H1 (cell line): Measurements from ENCODE around the gene LIPC. TPM values are rescaled to one million over a fixed set of nuclear protein-coding genes. Genes with fewer than 3 reads are reported as not detected.

Source experiments
- CTCF ChIA-PET: fragments of 300-600 bp; sonication (Branson Sonifier 250); formaldehyde crosslinking; loops from one replicate; lab custom pipeline; 2021; ENCODE audit not compliant: partially characterized antibody; lab: Charles Lee
- POLR2A ChIA-PET: fragments of 300-600 bp; sonication (Branson Sonifier 250); formaldehyde crosslinking; loops from one replicate; lab custom pipeline; 2021; ENCODE audit warnings: inconsistent platforms; ENCODE audit not compliant: partially characterized antibody; lab: Charles Lee
- DNase-seq, 2 experiments: peaks; one replicate each; pipeline versions ENCODE4 v3.0.0 to v3.0.0-alpha.2; 2010 to 2022; ENCODE audit warnings: low spot score in 2 of 2, low read depth in 1 of 2, mixed read lengths in 1 of 2
- FAIRE-seq: peaks from 2 replicates; lab custom pipeline; 2011; peaks lifted over from hg19 to GRCh38; lab: Jason Lieb, UNC
- H2AFZ ChIP-seq: 2 replicates; pipeline ENCODE4 v1.8.1; 2012; ENCODE audit warnings: low read length, inconsistent platforms
- H2AK5ac ChIP-seq: 2 replicates; pipeline ENCODE4 v1.6.1; 2013; ENCODE audit warnings: low read depth, low read length
- H2BK120ac ChIP-seq: replicated peaks from 2 replicates; pipeline ENCODE3; 2013; ENCODE audit warnings: low read depth, low read length, inconsistent platforms
- H2BK12ac ChIP-seq: 2 replicates; pipeline ENCODE4 v1.6.1; 2013; ENCODE audit warnings: low read depth, low read length
- H2BK15ac ChIP-seq: 2 replicates; pipeline ENCODE4 v1.6.1; 2013; ENCODE audit warnings: low read length
- H2BK20ac ChIP-seq: 2 replicates; pipeline ENCODE4 v1.6.1; 2013; ENCODE audit warnings: low read length
- H2BK5ac ChIP-seq: 2 replicates; pipeline ENCODE4 v1.6.1; 2013; ENCODE audit warnings: low read depth, low read length
- H3K14ac ChIP-seq: 2 replicates; pipeline ENCODE4 v1.6.1; 2013; ENCODE audit warnings: inconsistent platforms; ENCODE audit not compliant: insufficient read length
- H3K18ac ChIP-seq: 2 replicates; pipeline ENCODE4 v1.6.1; 2013; ENCODE audit warnings: low read length; ENCODE audit errors: extremely low read depth
- H3K23ac ChIP-seq: 2 replicates; pipeline ENCODE4 v1.6.1; 2013; ENCODE audit warnings: inconsistent platforms; ENCODE audit not compliant: insufficient read length
- H3K23me2 ChIP-seq: 2 replicates; pipeline ENCODE4 v1.6.1; 2013; ENCODE audit warnings: low read depth, low read length
- H3K27ac ChIP-seq: 2 replicates; pipeline ENCODE4 v1.6.1; 2011; ENCODE audit warnings: low read depth, low read length, inconsistent platforms
- H3K27me3 ChIP-seq, 4 experiments: replicated peaks in 1 of 4; 1 replicate in 1 of 4; 2 replicates in 3 of 4; pipeline versions ENCODE4 v1.6.1 to v1.8.1; 2011 to 2013; ENCODE audit warnings: low read length in 3 of 4, mild to moderate bottlenecking in 3 of 4, inconsistent platforms in 2 of 4, mixed read lengths in 2 of 4, moderate library complexity in 1 of 4; ENCODE audit not compliant: control insufficient read depth in 3 of 4, insufficient read depth in 3 of 4; ENCODE audit errors: extremely low read depth in 1 of 4
- H3K36me3 ChIP-seq, 4 experiments: 2 replicates each; pipeline versions ENCODE4 v1.6.1 to v1.8.1; 2011 to 2013; ENCODE audit warnings: mild to moderate bottlenecking in 4 of 4, low read length in 3 of 4, moderate library complexity in 2 of 4, control low read depth in 1 of 4, inconsistent platforms in 1 of 4; ENCODE audit not compliant: insufficient read depth in 4 of 4, control insufficient read depth in 2 of 4
- H3K4ac ChIP-seq: replicated peaks from 2 replicates; pipeline ENCODE3; 2013; ENCODE audit warnings: low read length, low read depth, mixed read lengths, inconsistent platforms; ENCODE audit not compliant: insufficient read length
- H3K4me1 ChIP-seq, 4 experiments: replicated peaks in 1 of 4; 1 replicate in 1 of 4; 2 replicates in 3 of 4; pipeline versions ENCODE4 v1.6.1 to v1.8.1; 2011 to 2013; ENCODE audit warnings: low read length in 3 of 4, inconsistent platforms in 2 of 4, mixed read lengths in 1 of 4; ENCODE audit not compliant: insufficient read depth in 4 of 4, control insufficient read depth in 3 of 4
- H3K4me2 ChIP-seq, 2 experiments: 2 replicates each; pipeline versions ENCODE4 v1.6.1 to v1.8.1; 2011 to 2013; ENCODE audit warnings: low read depth in 2 of 2, low read length in 2 of 2, control low read depth in 1 of 2, inconsistent platforms in 1 of 2, mild to moderate bottlenecking in 1 of 2; ENCODE audit not compliant: insufficient read depth in 1 of 2
- H3K4me3 ChIP-seq, 4 experiments: fragments of 200-600, 300-600 bp in 1 of 4; sonication (generic), shearing (Covaris generic), sonication (Bioruptor Twin) in 1 of 4; 2 replicates each; pipeline versions ENCODE4 v1.5.1 to v1.8.1; 2011 to 2016; ENCODE audit warnings: low read length in 4 of 4, low read depth in 3 of 4, control low read depth in 2 of 4, inconsistent platforms in 2 of 4, mild to moderate bottlenecking in 2 of 4, mixed read lengths in 1 of 4, moderate library complexity in 1 of 4; ENCODE audit not compliant: insufficient read depth in 2 of 4; ENCODE audit errors: extremely low read depth in 1 of 4
- H3K56ac ChIP-seq: replicated peaks from 2 replicates; pipeline ENCODE3; 2013; ENCODE audit warnings: low read depth, mild to moderate bottlenecking, mixed read lengths, low read length, inconsistent platforms; ENCODE audit not compliant: insufficient read length
- H3K79me1 ChIP-seq: 2 replicates; pipeline ENCODE4 v1.6.1; 2013; ENCODE audit warnings: low read depth, low read length, control low read depth
- H3K79me2 ChIP-seq, 2 experiments: 2 replicates each; pipeline versions ENCODE4 v1.6.1 to v1.8.1; 2012 to 2013; ENCODE audit warnings: low read length in 2 of 2, mild to moderate bottlenecking in 2 of 2, inconsistent platforms in 1 of 2; ENCODE audit not compliant: insufficient read depth in 2 of 2, control insufficient read depth in 1 of 2
- H3K9ac ChIP-seq, 4 experiments: replicated peaks in 1 of 4; 1 replicate in 1 of 4; 2 replicates in 3 of 4; pipeline versions ENCODE4 v1.6.1 to v1.8.1; 2011 to 2013; ENCODE audit warnings: low read depth in 3 of 4, low read length in 3 of 4, control low read depth in 2 of 4, mild to moderate bottlenecking in 2 of 4, moderate library complexity in 2 of 4, inconsistent platforms in 1 of 4; ENCODE audit errors: extremely low read depth in 1 of 4
- H3K9me3 ChIP-seq, 2 experiments: 2 replicates each; pipeline versions ENCODE4 v1.6.1 to v1.8.1; 2012 to 2013; ENCODE audit warnings: mild to moderate bottlenecking in 2 of 2, moderate library complexity in 2 of 2, control low read depth in 1 of 2, inconsistent platforms in 1 of 2, low read depth in 1 of 2, low read length in 1 of 2, mixed read lengths in 1 of 2; ENCODE audit not compliant: insufficient read depth in 2 of 2
- H4K20me1 ChIP-seq, 2 experiments: replicated peaks in 1 of 2; 2 replicates each; pipeline versions ENCODE3 to v1.8.1; 2011 to 2013; ENCODE audit warnings: inconsistent platforms in 2 of 2, low read length in 2 of 2, mild to moderate bottlenecking in 1 of 2; ENCODE audit not compliant: insufficient read depth in 2 of 2, control insufficient read depth in 1 of 2
- H4K5ac ChIP-seq: 2 replicates; pipeline ENCODE4 v1.6.1; 2013; ENCODE audit warnings: low read length, low read depth, mixed read lengths, inconsistent platforms; ENCODE audit not compliant: insufficient read length
- H4K8ac ChIP-seq: 2 replicates; pipeline ENCODE4 v1.8.0; 2013; ENCODE audit warnings: mild to moderate bottlenecking, moderate library complexity, low read length, inconsistent platforms; ENCODE audit not compliant: insufficient read depth; ENCODE audit errors: extremely low read depth
- H4K91ac ChIP-seq: replicated peaks from 2 replicates; pipeline ENCODE3; 2013; ENCODE audit warnings: low read length, mixed read lengths, inconsistent platforms; ENCODE audit not compliant: insufficient read length
- ASH2L ChIP-seq: fragments of 200-600, 300-600 bp; sonication (generic); IDR thresholded peaks from one replicate; pipeline ENCODE4 v1.7.1; 2017; ENCODE audit warnings: low read length
- BCL11A ChIP-seq, 2 experiments: IDR thresholded peaks; one replicate each; pipeline ENCODE4 v1.6.1; 2011; ENCODE audit warnings: low read depth in 2 of 2, low read length in 2 of 2, mild to moderate bottlenecking in 2 of 2
- CBX5 ChIP-seq: fragments of 300-800, 300-1000 bp; sonication (generic); IDR thresholded peaks from 2 replicates; pipeline ENCODE4 v1.7.1; 2016; ENCODE audit warnings: antibody characterized with exemption, low read length, low read depth
- CHD1 ChIP-seq: IDR thresholded peaks from 2 replicates; pipeline ENCODE4 v1.6.1; 2012; ENCODE audit warnings: low read depth, low read length, improper control_type of control experiment
- GTF2F1 ChIP-seq: IDR thresholded peaks from 2 replicates; pipeline ENCODE4 v1.6.1; 2012; ENCODE audit warnings: low read depth, low read length, improper control_type of control experiment, borderline replicate concordance
- JUN ChIP-seq: IDR thresholded peaks from 2 replicates; pipeline ENCODE4 v1.6.1; 2011; ENCODE audit warnings: low read depth, mild to moderate bottlenecking, improper control_type of control experiment, low read length
- JUND ChIP-seq: IDR thresholded peaks from 2 replicates; pipeline ENCODE4 v1.6.1; 2011; ENCODE audit warnings: mild to moderate bottlenecking, improper control_type of control experiment, low read length
- KDM5A ChIP-seq: fragments of 200-600 bp; IDR thresholded peaks from 2 replicates; pipeline ENCODE4 v1.7.1; 2012; ENCODE audit warnings: mild to moderate bottlenecking, low read length, inconsistent platforms, mixed read lengths
- MAFK ChIP-seq: IDR thresholded peaks from 2 replicates; pipeline ENCODE4 v1.6.1; 2012; ENCODE audit warnings: low read depth, mild to moderate bottlenecking, improper control_type of control experiment, low read length
- SIRT6 ChIP-seq: IDR thresholded peaks from one replicate; pipeline ENCODE4 v1.7.1; 2012; ENCODE audit warnings: low read length, inconsistent platforms
- SP4 ChIP-seq: IDR thresholded peaks from 2 replicates; pipeline ENCODE4 v1.6.1; 2012; ENCODE audit warnings: low read length, inconsistent platforms
- TAF7 ChIP-seq: optimal IDR thresholded peaks from 2 replicates; pipeline ENCODE3; 2011; ENCODE audit warnings: low read depth, mild to moderate bottlenecking, inconsistent platforms, low read length, moderate library complexity, borderline replicate concordance
- WGBS, 2 experiments: shearing (Covaris generic) in 1 of 2; methylation state at CpG; one replicate each; pipeline versions ENCODE4 v1.1.6 to v1.1.7; 2013 to 2015; ENCODE audit warnings: low lambda C conversion rate in 2 of 2, mixed read lengths in 2 of 2, inconsistent platforms in 1 of 2, low coverage in 1 of 2, missing lambda C conversion rate in 1 of 2; ENCODE audit not compliant: insufficient replicate concordance in 2 of 2, insufficient coverage in 1 of 2, insufficient read length in 1 of 2; ENCODE audit errors: extremely low coverage in 1 of 2, missing lambda C conversion rate in 1 of 2; 5-methylcytosine and 5-hydroxymethylcytosine counted together
- polyA plus RNA-seq, 7 experiments: library from polyadenylated mRNA; depleted of rRNA in 3 of 7; stranded (reverse) in 5 of 7; unstranded in 2 of 7; fragments of >200 nt in 5 of 7; fragments of 200-250 nt in 2 of 7; gene quantifications; 1 replicate in 5 of 7; 2 replicates in 1 of 7; 4 replicates in 1 of 7; pipeline versions ENCODE4 v1.2.1 to v1.2.3, GENCODE V29; 2011 to 2013; ENCODE audit warnings: missing spikeins in 2 of 7, mixed read lengths in 2 of 7
- total RNA-seq: library from RNA; stranded (reverse); fragmentation: NEBNext Ultra II Directional; extraction: Animal tissue kit (Norgen Biotek cat#: 25700); gene quantifications from 2 replicates; pipeline ENCODE4 v1.2.1, GENCODE V29; 2021

LIPC gene
- total and polyA plus RNA-seq, 2 of the 8 experiments (the other 6 are each of a cell fraction or from before 2014, with no cell fraction given), result not detected

DNA sequence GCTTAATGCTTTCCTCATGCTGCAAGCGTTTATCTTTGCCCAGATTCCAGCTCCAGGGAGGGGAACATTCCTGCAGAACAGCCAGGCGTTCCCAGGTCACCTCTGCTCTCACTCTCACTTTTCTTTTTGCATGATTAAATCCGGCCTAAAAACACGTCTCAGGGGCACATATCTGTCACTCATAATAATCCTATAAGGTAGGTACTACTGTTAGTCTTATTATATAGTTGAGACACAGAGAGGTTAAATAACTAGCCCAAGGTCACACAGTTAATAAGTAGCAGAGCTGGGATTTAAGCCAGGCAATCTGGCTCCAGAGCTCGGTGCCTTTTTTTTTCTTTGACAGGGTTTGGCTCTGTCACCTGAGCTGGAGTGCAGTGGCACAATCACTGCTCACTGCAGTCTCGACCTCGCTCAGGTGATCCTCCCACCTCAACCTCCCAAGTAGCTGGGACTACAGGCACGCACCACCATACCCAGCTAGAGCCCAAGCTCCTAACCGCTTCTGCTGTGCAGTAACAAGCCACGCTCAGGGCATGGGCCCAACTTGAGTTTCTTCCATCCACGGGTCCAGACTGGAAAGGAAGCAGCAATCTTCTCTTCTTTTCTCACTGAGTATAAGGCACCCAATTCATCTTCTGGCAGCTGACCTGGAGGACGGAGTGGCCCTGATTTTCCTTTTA is 96.5 kb downstream of the LIPC start:
- ChIA-PET POLR2A (interaction anchor here (1.0 kb wide), 1 partner anchor 63 kb away, joined by 3 read pairs; no protein-coding TSS in a partner anchor), CTCF (interaction anchor here (0.5 to 1.8 kb wide), 3 partner anchors 145 to 306 kb away, joined by 3 to 4 read pairs (median 4); no protein-coding TSS in a partner anchor)

More for the DNA sequence above, 96.5 kb downstream of the LIPC start:
- Histone ChIP-seq H3K18ac (no peak overlapping the region), H2BK15ac (no peak overlapping the region), H3K4me2 (no peak overlapping the region), H3K56ac (no peak overlapping the region), H3K9me3 (no peaks in the 10 kb centered on the region), H3K36me3 (no peaks in the 10 kb centered on the region), H3K14ac (no peak overlapping the region), H3K79me1 (no peaks in the 10 kb centered on the region), H2BK5ac (no peak overlapping the region), H2AFZ (no peak overlapping the region), H4K20me1 (no peaks in the 10 kb centered on the region), H3K27ac (no peak overlapping the region), H2BK120ac (no peak overlapping the region), H3K4ac (no peak overlapping the region), H3K9ac (no peak overlapping the region), H4K91ac (no peak overlapping the region), H3K79me2 (no peaks in the 10 kb centered on the region), H3K4me1 (no peaks in the 10 kb centered on the region), H3K27me3 (no peaks in the 10 kb centered on the region), H2AK5ac (no peak overlapping the region), H2BK12ac (no peak overlapping the region), H4K8ac (no peak overlapping the region), H3K4me3 (no peak overlapping the region), H2BK20ac (no peak overlapping the region), H3K23me2 (no peaks in the 10 kb centered on the region), H3K23ac (no peak overlapping the region), H4K5ac (no peak overlapping the region)
- 84% methylated on average over 12 of the region's 12 CpGs; no CpG with 5 or more reads in 1 of the 2 experiments for WGBS, 2 experiments
- DNase-seq (no peak), FAIRE-seq (no peak)
- TF ChIP-seq CHD1 (no peak), MAFK (no peak), BCL11A (IDR thresholded peaks at IDR 0.05; ENCODE audit: low read depth in 2 of 2, low read length in 2 of 2) (no peak), ASH2L (no peak), TAF7 (no peak), JUND (no peak), JUN (no peak), CBX5 (no peak), SP4 (no peak), SIRT6 (no peak), KDM5A (no peak), GTF2F1 (no peak)
